NCI-H2196 (cell line): Measurements from ENCODE around the gene LMCD1.

Experiments used
- DNase-seq: peaks from one replicate; lab custom pipeline; 2025; ENCODE audit not compliant: unreplicated experiment; lab: John Stamatoyannopoulos, UW

Gene LMCD1

GRCh38 chr3:8503871-8504610 is 2.4 kb downstream of the LMCD1 start:
- no peak for DNase-seq

GRCh38 chr3:8504611-8504973 is 3.0 kb downstream of the LMCD1 start:
- no peak for DNase-seq

GRCh38 chr3:8505621-8506020 is 4.0 kb downstream of the LMCD1 start:
- peak; percentile 20 for DNase-seq

GRCh38 chr3:8506571-8507061 is 5.0 kb downstream of the LMCD1 start:
- no peak for DNase-seq

- DNase-seq = no peak
These were observed 5.9 kb downstream of the LMCD1 start for GRCh38 chr3:8507496-8507895.

- DNase-seq = no peak
These were observed 8.3 kb downstream of the LMCD1 start for GRCh38 chr3:8509961-8510360.

GRCh38 chr3:8512234-8512633 is 10.6 kb downstream of the LMCD1 start:
- DNase-seq = no peak

- DNase-seq = no peak
These were observed 14.5 kb downstream of the LMCD1 start for GRCh38 chr3:8516047-8516661.

GRCh38 chr3:8516783-8517182 is 15.2 kb downstream of the LMCD1 start:
- no peak for DNase-seq

- no peak for DNase-seq
These were observed 15.9 kb downstream of the LMCD1 start for GRCh38 chr3:8517487-8517886.

GRCh38 chr3:8518138-8518537 is 16.5 kb downstream of the LMCD1 start:
- no peak for DNase-seq

GRCh38 chr3:8519156-8519555 is 17.5 kb downstream of the LMCD1 start:
- DNase-seq = no peak

- no peak for DNase-seq
These were observed 18.3 kb downstream of the LMCD1 start for GRCh38 chr3:8519774-8520448.

- DNase-seq = no peak
These were observed 19.3 kb downstream of the LMCD1 start for GRCh38 chr3:8520816-8521403.

GRCh38 chr3:8523041-8523440 is 21.4 kb downstream of the LMCD1 start:
- no peak for DNase-seq

GRCh38 chr3:8524249-8524648 is 22.6 kb downstream of the LMCD1 start:
- DNase-seq = no peak

- DNase-seq = no peak
These were observed 23.2 kb downstream of the LMCD1 start for GRCh38 chr3:8524656-8525399.

GRCh38 chr3:8525893-8526292 is 24.3 kb downstream of the LMCD1 start:
- DNase-seq = no peak

- DNase-seq = no peak
These were observed 27.6 kb downstream of the LMCD1 start for GRCh38 chr3:8529181-8529637.

- DNase-seq = no peak
These were observed 28.3 kb downstream of the LMCD1 start for GRCh38 chr3:8529738-8530525.
